Stimulated activated CD4-positive, alpha-beta T cell treated with anti-CD3 and anti-CD28 coated beads, Interleukin-2, amount 100 ng/mL, for 4 hours (primary cell): Measurements from ENCODE around the gene WDR7.

Experiments used
- DNase-seq: peaks from one replicate; pipeline ENCODE4 v3.0.0-alpha.2; 2020; ENCODE audit warnings: low read depth

The WDR7 gene

GRCh38 chr18:57048351-57048750 lies 397.2 kb downstream of the WDR7 start:
- no peak for DNase-seq

- no peak for DNase-seq
Observed at GRCh38 chr18:57048859-57049258, 397.7 kb downstream of the WDR7 start.

- DNase-seq: no peak
Observed at GRCh38 chr18:57050310-57050949, 399.3 kb downstream of the WDR7 start.

- no peak for DNase-seq
Observed at GRCh38 chr18:57051021-57051656, 400.0 kb downstream of the WDR7 start.

GRCh38 chr18:57051657-57052044 lies 400.5 kb downstream of the WDR7 start:
- no peak for DNase-seq

GRCh38 chr18:57052173-57052572 lies 401.0 kb downstream of the WDR7 start:
- DNase-seq: no peak

- DNase-seq: no peak
Observed at GRCh38 chr18:57052759-57053158, 401.6 kb downstream of the WDR7 start.

- no peak for DNase-seq
Observed at GRCh38 chr18:57054891-57055290, 403.7 kb downstream of the WDR7 start.

- DNase-seq: no peak
Observed at GRCh38 chr18:57057890-57058289, 406.7 kb downstream of the WDR7 start.

GRCh38 chr18:57058734-57059133 lies 407.6 kb downstream of the WDR7 start:
- no peak for DNase-seq

- DNase-seq: no peak
Observed at GRCh38 chr18:57059366-57059765, 408.2 kb downstream of the WDR7 start.

GRCh38 chr18:57060814-57061213 lies 409.7 kb downstream of the WDR7 start:
- no peak for DNase-seq

GRCh38 chr18:57062178-57062577 lies 411.0 kb downstream of the WDR7 start:
- DNase-seq: no peak

- DNase-seq: no peak
Observed at GRCh38 chr18:57062844-57063243, 411.7 kb downstream of the WDR7 start.

GRCh38 chr18:57063601-57064103 lies 412.5 kb downstream of the WDR7 start:
- DNase-seq: no peak

- DNase-seq: no peak
Observed at GRCh38 chr18:57073501-57074187, 422.5 kb downstream of the WDR7 start.

- no peak for DNase-seq
Observed at GRCh38 chr18:57075716-57076400, 424.7 kb downstream of the WDR7 start.

GRCh38 chr18:57077005-57077765 lies 426.0 kb downstream of the WDR7 start:
- no peak for DNase-seq

- DNase-seq: no peak
Observed at GRCh38 chr18:57077786-57078552, 426.8 kb downstream of the WDR7 start.

- DNase-seq: no peak
Observed at GRCh38 chr18:57078614-57079013, 427.5 kb downstream of the WDR7 start.

- DNase-seq: no peak
Observed at GRCh38 chr18:57080479-57080878, 429.3 kb downstream of the WDR7 start.
